Fibroblast of skin of right biceps (primary cell): Measurements from ENCODE around the gene METRN.
A peak's percentile ranks its signal among the peaks of the same experiment; 100 is the strongest.
"Not testable (repeated sequence)": the region's sequence is repeated elsewhere in the genome, so short reads cannot be mapped to it uniquely, and the experiment has no call there.

Experiments used
- DNase-seq: peaks from one replicate; pipeline ENCODE4 v3.0.0-alpha.2; 2013

METRN gene

GRCh38 chr16:678209-678857, 36.6 kb upstream of the METRN start:
- no peak for DNase-seq

- peak; percentile 65 for DNase-seq
Observed at GRCh38 chr16:678858-679813, 35.8 kb upstream of the METRN start.

GRCh38 chr16:679814-680624, 34.9 kb upstream of the METRN start, which contains the start of gene STUB1:
Gene STUB1, plus strand, starts transcription at chr16:680410. Its CDS starts 116 bp downstream, at chr16:680526.
- DNase-seq: peak; percentile 85

GRCh38 chr16:680625-680945, 34.3 kb upstream of the METRN start:
- DNase-seq: no peak

GRCh38 chr16:680967-681745, 33.8 kb upstream of the METRN start:
- DNase-seq: peak; percentile 30

- DNase-seq: no peak
Observed at GRCh38 chr16:681746-682427, 33.0 kb upstream of the METRN start.

- DNase-seq: no peak
Observed at GRCh38 chr16:682493-683395, 32.2 kb upstream of the METRN start.

GRCh38 chr16:683396-684070, 31.4 kb upstream of the METRN start:
- DNase-seq: no peak

GRCh38 chr16:684071-684794, 30.7 kb upstream of the METRN start, which contains the start of gene JMJD8:
Gene JMJD8, minus strand, starts transcription at chr16:684334. Its CDS starts 15 bp downstream, at chr16:684319.
- DNase-seq: peak; percentile 95

- DNase-seq: no peak
Observed at GRCh38 chr16:684961-685696, 29.8 kb upstream of the METRN start.

GRCh38 chr16:685967-686366, 29.0 kb upstream of the METRN start:
- DNase-seq: peak; percentile 39

- DNase-seq: no peak
Observed at GRCh38 chr16:686459-687260, 28.3 kb upstream of the METRN start.

GRCh38 chr16:687499-687898, 27.4 kb upstream of the METRN start:
- DNase-seq: no peak

GRCh38 chr16:689175-689897, 25.6 kb upstream of the METRN start:
- no peak for DNase-seq

GRCh38 chr16:691242-691641, 23.7 kb upstream of the METRN start:
- DNase-seq: not testable (repeated sequence)

GRCh38 chr16:692356-693108, 22.4 kb upstream of the METRN start:
- no peak for DNase-seq
